ENCODE data around the gene PAK1IP1.
"Not testable (repeated sequence)": the region's sequence is repeated elsewhere in the genome, so short reads cannot be mapped to it uniquely, and the experiment has no call there.

The PAK1IP1 gene

GRCh38 chr6:10736731-10737130 lies 42.0 kb downstream of the PAK1IP1 start:
- Histone ChIP-seq H3K27me3 (ENCODE audit: control insufficient read depth, insufficient read depth, low read length) (no peaks in the 10 kb centered on the region), H2AFZ (no peak overlapping the region), H3K9me3 (ENCODE audit: control insufficient read depth, low read length) (no peaks in the 10 kb centered on the region), H3K27ac (no peak overlapping the region), H3K4me3 (ENCODE audit: low read depth, low read length) (no peak overlapping the region), H3K9ac (no peak overlapping the region), H3K4me2 (ENCODE audit: low read length) (no peak overlapping the region), H3K4me1 (peaks cover 10% of the 10 kb centered on the region), H3K79me2 (peaks cover 4% of the 10 kb centered on the region), H3K36me3 (ENCODE audit: control insufficient read depth, insufficient read depth, low read length) (no peaks in the 10 kb centered on the region)
- TF ChIP-seq CTCF (IDR thresholded peaks at IDR 0.05), result no peak

DNA sequence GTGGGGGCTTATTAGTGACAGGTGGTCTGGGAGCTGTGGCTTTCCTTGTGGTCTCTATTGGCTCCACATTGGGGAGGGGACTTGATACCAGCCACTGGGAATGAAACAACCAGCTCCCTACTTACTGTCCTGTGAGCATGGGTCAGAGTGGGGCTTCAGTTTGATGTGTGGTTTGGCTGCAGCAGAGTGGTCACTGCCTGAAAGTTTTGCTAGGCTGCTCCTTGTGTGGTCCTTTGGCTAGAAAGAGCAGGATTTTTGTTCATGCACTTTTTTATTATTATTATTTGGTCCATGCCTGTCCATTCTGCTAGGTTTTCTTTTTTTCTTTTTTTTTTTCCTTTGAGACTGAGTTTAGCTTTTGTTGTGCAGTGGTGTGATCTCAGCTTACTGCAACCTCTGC lies 45.3 kb downstream of the PAK1IP1 start:
- Histone ChIP-seq H3K4me2 (ENCODE audit: low read length) (no peak overlapping the region), H3K4me1 (no peaks in the 10 kb centered on the region), H3K4me3 (ENCODE audit: low read depth, low read length) (no peak overlapping the region), H3K79me2 (peaks cover 4% of the 10 kb centered on the region), H2AFZ (no peak overlapping the region), H3K9me3 (ENCODE audit: control insufficient read depth, low read length) (no peaks in the 10 kb centered on the region), H3K27me3 (ENCODE audit: control insufficient read depth, insufficient read depth, low read length) (no peaks in the 10 kb centered on the region), H3K27ac (no peak overlapping the region), H3K9ac (no peak overlapping the region), H3K36me3 (ENCODE audit: control insufficient read depth, insufficient read depth, low read length) (no peaks in the 10 kb centered on the region)
- no peak for TF ChIP-seq CTCF (IDR thresholded peaks at IDR 0.05)

GRCh38 chr6:10741643-10742042 lies 46.9 kb downstream of the PAK1IP1 start:
- not testable (repeated sequence) for H2AFZ ChIP-seq; H3K4me3 ChIP-seq (ENCODE audit: low read depth, low read length); H3K4me2 ChIP-seq (ENCODE audit: low read length); H3K9me3 ChIP-seq (ENCODE audit: control insufficient read depth, low read length); H3K27ac ChIP-seq; H3K9ac ChIP-seq; H3K36me3 ChIP-seq (ENCODE audit: control insufficient read depth, insufficient read depth, low read length); H3K4me1 ChIP-seq; H3K27me3 ChIP-seq (ENCODE audit: control insufficient read depth, insufficient read depth, low read length); H3K79me2 ChIP-seq

DNA sequence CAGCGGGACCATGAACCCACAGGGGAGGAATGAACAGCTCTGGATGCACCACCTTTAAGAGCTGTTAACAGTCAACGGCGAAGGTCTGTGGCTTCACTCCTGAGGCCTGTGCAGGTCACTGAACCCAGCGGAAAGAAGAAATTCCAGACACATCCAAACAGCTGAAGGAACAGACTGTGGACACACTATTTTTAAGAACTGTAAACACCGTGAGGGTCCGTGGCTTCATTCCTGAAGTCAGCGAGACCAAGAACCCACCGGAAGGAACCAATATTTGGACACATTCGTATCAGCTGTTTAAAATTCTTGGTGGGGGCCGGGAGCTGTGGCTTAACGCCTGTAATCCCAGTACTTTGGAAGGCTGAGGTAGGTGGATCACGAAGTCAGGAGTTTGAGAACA lies 47.5 kb downstream of the PAK1IP1 start:
- Histone ChIP-seq H3K27me3 (ENCODE audit: control insufficient read depth, insufficient read depth, low read length) (no peaks in the 10 kb centered on the region), H3K36me3 (ENCODE audit: control insufficient read depth, insufficient read depth, low read length) (no peaks in the 10 kb centered on the region), H3K79me2 (peaks cover 4% of the 10 kb centered on the region), H3K9ac (no peak overlapping the region), H3K4me1 (no peaks in the 10 kb centered on the region), H3K9me3 (ENCODE audit: control insufficient read depth, low read length) (no peaks in the 10 kb centered on the region), H3K4me2 (ENCODE audit: low read length) (no peak overlapping the region), H2AFZ (no peak overlapping the region), H3K4me3 (ENCODE audit: low read depth, low read length) (no peak overlapping the region), H3K27ac (no peak overlapping the region)
- TF ChIP-seq CTCF (IDR thresholded peaks at IDR 0.05), result no peak

- H3K4me2 ChIP-seq (ENCODE audit: low read length), result no peak overlapping the region
- no peaks in the 10 kb centered on the region for H3K36me3 ChIP-seq (ENCODE audit: control insufficient read depth, insufficient read depth, low read length)
- H3K79me2 ChIP-seq, result peaks cover 11% of the 10 kb centered on the region
- no peak overlapping the region for H3K4me3 ChIP-seq (ENCODE audit: low read depth, low read length)
- TF ChIP-seq CTCF (IDR thresholded peaks at IDR 0.05), result no peak
- no peak overlapping the region for H3K27ac ChIP-seq
- no peak overlapping the region for H2AFZ ChIP-seq
- no peaks in the 10 kb centered on the region for H3K27me3 ChIP-seq (ENCODE audit: control insufficient read depth, insufficient read depth, low read length)
- no peaks in the 10 kb centered on the region for H3K9me3 ChIP-seq (ENCODE audit: control insufficient read depth, low read length)
- peaks cover 3% of the 10 kb centered on the region for H3K4me1 ChIP-seq
- no peak overlapping the region for H3K9ac ChIP-seq
Observed at GRCh38 chr6:10743515-10743914, 48.7 kb downstream of the PAK1IP1 start.

Measured in parathyroid adenoma (tissue), 2 donors.